GM21786 (cell line): Measurements from ENCODE around the gene ZNF518B.
A peak's percentile ranks its signal among the peaks of the same experiment; 100 is the strongest.

ENCODE experiments used
- ATAC-seq: cut with Tn5 transposase; IDR thresholded peaks from one replicate; pipeline ENCODE4 v1.9.1; 2021; ENCODE audit not compliant: unreplicated experiment

ZNF518B gene, protein sequence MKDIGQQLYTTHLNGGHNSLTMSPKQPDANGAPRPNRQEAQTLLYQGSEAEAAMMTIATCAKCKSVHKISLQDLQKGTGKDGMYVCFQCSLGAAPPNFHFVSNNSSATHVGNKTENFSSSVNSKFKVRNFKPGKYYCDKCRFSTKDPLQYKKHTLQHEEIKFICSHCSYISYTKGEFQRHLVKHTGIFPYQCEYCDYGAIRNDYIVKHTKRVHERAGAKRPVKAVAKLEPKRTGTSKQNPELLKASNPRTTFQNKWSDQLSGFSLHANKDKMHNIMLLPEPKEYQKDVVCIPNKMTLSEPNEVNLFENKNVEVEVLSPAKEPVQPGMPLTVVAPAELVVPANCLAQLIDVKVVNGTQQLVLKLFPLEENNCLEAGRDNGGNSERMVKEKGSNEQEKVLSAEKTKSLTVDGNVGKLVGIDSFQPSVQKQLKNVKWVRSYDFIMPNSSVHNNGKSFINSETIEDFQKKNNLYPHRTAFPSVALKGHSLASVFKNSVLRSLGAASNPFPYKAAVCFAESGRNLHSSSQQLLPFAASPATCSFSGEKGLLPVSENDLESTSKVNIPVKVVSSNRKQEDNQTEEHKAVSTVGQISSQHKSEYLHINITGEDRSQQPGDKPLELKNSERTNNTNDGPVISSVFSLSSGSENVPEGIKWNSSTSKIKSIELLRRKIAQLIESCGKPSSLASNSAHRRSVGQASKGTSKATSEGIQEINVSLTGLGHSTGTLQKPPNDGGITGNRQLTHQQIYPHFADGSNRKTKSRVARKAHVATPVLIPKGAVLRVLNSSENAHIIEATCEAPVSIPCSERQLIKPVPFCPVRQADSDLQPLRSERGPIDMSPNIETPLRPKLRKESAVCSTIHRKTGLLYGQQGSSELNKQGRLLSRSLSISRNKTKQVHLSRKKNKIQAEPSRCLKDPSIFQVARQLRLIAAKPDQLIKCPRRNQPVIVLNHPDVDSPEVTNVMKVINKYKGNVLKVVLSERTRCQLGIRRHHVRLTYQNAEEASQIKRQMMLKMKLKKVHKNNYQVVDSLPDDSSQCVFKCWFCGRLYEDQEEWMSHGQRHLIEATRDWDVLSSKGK

GRCh38 chr4:10457255-10457801 lies at the start of gene ZNF518B:
Gene ZNF518B (minus strand): TSS chr4:10457426. CDS start chr4:10446328, 11,098 bp downstream.
- ATAC-seq = peak; percentile 67

- no peak for ATAC-seq
These were observed 48.9 kb upstream of the ZNF518B start for GRCh38 chr4:10506077-10506476.

DNA sequence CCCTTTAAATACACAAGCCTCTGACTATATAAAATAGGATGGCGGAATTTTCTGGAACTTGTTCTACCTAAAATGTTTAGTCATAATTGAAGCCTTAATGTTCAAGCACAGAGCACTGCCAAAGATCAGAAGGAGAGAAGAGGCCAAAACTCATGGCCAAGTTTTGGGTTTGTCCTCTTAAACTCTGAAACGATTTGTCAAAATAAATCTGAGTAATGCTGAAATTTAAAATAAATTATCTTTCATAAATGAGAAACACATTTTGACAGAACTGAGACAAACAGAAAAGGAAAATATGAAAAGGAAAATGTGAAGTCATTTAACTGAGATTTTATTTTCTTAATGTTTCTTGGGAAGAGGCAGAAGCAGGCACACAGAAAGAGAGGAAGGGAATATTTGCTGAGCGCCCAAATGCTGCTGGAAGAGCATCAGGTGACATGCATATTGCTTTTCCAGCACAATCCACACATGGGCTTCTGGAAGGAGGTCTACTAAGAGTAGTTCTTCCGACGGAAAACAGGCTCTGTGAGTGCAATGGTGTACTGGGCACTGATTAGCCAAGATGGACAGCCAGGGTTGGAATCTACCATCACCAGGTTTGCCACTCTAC lies 47.4 kb upstream of the ZNF518B start:
- ATAC-seq = no peak

DNA sequence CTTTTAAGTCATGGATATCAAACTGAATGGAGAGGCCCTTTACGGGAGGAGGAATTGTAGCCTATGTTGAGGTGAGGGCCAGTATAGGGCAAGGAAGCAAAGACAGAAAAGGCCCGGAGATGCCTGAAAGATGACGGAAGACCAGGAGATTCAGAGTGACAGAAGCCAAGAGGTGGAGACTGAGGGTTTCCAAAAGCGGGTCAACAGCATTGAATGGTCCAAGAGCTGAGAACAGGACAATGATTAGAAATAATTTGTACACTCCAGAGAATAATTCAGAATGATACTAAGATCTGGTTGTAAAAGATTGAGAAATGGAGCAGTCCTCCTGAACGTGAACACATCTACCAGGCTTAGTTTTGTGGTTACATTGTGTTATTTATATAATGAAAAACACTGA lies 45.5 kb upstream of the ZNF518B start:
- ATAC-seq = no peak

- no peak for ATAC-seq
These were observed 43.5 kb upstream of the ZNF518B start for GRCh38 chr4:10500776-10501175.

- ATAC-seq = no peak
These were observed 39.0 kb upstream of the ZNF518B start for GRCh38 chr4:10496200-10496599.

DNA sequence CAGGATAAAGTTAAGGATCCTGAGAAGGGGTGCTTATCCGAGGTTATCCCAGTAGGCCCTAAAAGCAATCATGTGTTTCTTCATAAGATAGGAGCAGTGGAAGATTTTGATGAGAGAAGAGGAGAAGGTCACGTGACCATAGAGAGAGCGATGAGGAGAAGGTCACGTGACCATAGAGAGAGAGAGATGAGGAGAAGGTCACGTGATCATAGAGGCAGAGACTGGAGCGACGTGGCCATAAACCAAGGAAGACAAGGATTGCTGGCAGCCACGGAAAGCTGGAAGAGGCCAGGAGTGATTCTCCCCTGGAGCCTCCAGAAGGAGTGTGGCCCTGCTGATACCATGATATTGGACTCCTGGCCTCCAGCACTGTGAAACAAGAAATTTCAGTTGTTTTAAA lies 38.4 kb upstream of the ZNF518B start:
- no peak for ATAC-seq

- ATAC-seq = no peak
These were observed 35.2 kb upstream of the ZNF518B start for GRCh38 chr4:10492464-10492863.

GRCh38 chr4:10491401-10491800 lies 34.2 kb upstream of the ZNF518B start:
- no peak for ATAC-seq

DNA sequence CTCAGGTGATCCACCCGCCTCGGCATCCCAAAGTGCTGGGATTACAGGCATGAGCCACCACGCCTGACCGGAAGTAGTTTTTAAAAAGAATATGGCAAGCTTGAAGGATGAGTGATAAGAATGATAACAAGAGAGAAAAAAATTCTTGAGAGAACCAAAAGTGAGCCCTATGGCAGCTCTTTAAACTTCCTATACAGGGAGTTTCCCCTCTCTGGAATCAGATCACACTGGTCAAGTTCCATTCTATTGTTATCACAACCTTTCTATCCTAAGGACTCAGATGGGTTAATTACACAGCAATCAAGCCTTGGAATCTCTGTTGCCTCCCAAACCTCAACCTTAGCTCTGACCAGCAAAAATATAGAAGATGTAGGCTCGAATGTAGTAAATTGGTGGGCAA lies 33.8 kb upstream of the ZNF518B start:
- ATAC-seq = no peak

GRCh38 chr4:10482913-10483312 lies 25.7 kb upstream of the ZNF518B start:
- ATAC-seq = no peak

DNA sequence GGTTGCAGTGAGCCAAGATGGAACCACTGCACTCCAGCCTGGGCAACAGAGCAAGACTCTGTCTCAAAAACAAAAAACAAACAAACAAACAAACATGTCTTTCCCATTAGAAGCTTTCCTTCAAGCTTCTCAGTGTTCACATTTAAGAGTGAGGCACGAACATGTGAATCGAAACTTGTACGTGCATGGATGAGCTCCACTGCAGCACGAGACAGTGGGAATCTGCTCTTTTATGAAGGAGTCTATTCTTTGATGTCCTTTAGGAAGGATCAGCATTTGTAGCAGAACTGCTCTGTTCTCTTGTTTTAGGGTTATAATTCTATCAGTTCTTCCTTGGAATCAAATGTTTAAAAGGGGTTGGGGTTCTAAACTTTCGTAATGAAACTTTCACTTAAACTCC lies 23.4 kb upstream of the ZNF518B start:
- no peak for ATAC-seq

- no peak for ATAC-seq
These were observed 21.4 kb upstream of the ZNF518B start for GRCh38 chr4:10478621-10479020.

- no peak for ATAC-seq
These were observed 13.3 kb upstream of the ZNF518B start for GRCh38 chr4:10470505-10470904.

GRCh38 chr4:10466161-10466560 lies 8.9 kb upstream of the ZNF518B start:
- no peak for ATAC-seq

GRCh38 chr4:10462876-10463275 lies 5.7 kb upstream of the ZNF518B start:
- ATAC-seq = no peak

DNA sequence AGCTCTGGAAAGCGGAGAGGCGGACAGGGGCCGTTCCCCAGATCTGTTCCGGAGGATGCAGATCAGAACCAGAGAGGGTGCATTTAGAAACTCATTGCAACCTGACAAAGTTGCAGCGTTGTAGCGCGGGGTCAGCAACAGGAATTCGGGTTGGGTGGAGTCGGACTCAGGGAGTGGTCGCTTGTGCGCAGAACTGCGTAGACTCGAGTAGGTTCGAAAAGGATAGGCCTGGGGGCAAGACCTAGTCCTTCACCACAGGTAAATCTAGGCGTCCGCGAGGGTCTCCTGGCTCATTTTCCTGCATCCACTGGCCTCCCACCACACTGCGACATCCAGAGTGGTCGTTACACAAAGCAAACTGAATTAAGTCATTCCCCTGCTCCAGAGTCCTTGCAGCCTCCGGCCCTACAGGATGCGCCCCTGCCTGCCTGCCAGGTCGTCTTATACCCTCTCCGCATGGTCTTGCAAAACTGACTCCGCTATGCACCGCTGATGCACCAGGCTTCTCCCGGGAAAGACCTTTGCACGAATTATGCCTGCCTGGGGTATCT lies 4.7 kb upstream of the ZNF518B start:
- ATAC-seq = no peak

DNA sequence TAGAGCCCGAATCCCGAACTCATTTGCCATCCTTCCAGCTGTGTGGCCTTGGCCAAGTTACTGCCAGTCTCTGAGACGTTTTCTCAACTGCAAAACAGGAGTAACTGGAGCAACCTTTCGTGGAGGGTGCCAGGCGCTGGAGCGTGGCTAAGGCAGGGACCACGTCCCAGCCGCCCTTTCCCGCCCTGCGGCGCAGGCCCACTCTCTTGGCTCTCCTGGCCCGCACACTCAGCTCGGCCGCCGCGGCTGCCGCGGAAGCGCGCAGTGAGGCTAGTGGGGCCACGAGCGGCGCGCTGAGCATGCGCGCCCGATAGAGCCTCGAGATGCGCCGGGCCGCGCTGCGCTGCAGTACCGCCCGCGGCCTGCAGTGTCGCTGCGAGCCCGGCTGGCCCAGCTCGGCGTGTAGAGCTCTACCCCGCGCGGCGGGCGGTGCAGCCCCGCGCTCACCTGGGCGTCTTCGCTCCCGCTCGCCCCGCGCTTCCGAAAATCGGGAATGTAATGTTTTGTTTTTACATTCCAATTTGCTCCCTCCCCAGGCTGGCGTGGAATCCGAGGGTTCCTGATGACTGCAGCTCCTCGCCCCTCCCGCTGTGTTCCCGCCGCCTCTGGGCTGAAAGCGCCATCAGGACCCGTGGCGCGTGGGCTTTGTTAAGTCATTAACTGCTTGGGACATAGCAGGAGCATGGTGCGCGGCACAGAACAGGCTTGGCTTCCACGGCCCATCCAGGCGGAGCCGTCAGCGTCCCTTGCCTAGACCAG lies 4.0 kb upstream of the ZNF518B start:
- ATAC-seq = peak; percentile 45

GRCh38 chr4:10460313-10461047 lies 3.3 kb upstream of the ZNF518B start:
- ATAC-seq = no peak
